ENCODE results near the gene PTGDR.

Gene PTGDR

DNA sequence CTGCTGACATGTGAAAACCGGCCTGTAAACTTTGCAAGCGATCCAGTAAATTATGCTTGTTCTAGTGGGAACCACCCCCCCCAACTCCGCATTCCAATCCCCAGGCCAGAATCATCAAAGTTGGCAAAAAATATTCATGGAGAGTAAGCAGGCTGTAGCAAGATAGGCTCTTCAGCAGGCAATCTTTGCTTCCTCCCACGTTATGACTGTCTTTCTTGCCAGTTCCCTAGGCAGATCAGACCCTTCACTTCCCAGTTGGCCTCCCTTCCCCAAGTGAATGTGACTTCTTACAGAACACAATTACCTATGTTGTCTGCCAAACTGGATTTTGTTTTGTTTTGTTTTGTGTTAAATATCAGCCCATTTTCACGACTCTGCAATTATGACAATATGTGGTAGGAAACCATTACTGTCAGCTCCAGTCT, 45.4 kb downstream of the PTGDR start:
- no peak for DNase-seq (ENCODE audit: low spot score)

DNA sequence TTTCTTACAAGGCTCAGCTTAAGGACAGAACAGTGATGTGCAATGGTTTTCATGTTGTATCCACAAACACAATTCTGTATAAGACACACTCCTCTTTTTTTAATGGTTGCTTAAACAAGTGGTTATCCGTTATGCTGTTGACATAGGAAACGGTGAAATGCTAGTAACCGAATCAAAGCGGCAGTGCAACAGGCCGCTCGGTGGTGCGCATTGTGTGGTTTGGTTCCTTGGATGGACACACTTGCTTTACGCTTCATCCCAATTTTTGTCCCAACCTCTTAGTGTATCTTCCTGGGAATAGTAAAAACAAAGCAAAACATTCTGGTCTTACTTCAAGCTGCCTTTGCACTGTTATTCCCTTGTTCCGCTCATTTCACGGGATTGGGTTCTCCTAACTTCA, 46.0 kb downstream of the PTGDR start:
- DNase-seq (ENCODE audit: low spot score) = no peak

DNA sequence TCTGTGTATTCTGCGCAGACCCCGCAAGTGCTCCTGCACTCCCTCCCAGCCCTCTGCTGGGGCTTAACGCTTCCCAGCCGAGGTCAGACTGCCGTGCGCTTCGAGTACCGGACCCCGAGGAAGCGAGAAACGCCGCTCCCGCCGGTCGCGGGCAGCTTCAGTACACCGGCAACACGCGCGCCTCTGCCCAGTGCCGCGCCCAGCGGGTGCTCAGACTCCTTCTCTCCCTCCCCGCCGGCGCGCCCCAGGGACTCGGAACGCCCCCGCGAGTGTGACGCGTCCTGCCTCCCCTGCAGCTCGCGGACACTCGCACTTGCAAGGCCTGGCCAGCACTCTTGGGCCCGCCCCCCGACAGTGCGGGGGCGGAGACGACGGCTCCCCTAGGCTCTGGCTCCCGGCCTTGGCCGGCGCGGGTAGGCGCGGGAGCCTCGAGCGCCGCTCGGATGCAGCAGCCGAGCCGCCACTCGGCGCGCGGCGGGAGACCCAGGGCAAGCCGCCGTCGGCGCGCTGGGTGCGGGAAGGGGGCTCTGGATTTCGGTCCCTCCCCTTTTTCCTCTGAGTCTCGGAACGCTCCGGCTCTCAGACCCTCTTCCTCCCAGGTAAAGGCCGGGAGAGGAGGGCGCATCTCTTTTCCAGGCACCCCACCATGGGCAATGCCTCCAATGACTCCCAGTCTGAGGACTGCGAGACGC, 46.6 kb downstream of the PTGDR start, which contains the start of gene PTGER2:
TSS of gene PTGER2 (plus strand) at position 410 of the 692 bp plus-strand sequence. CDS start at position 647, 237 bp downstream.
- peak; percentile 89 for DNase-seq (ENCODE audit: low spot score)

DNA sequence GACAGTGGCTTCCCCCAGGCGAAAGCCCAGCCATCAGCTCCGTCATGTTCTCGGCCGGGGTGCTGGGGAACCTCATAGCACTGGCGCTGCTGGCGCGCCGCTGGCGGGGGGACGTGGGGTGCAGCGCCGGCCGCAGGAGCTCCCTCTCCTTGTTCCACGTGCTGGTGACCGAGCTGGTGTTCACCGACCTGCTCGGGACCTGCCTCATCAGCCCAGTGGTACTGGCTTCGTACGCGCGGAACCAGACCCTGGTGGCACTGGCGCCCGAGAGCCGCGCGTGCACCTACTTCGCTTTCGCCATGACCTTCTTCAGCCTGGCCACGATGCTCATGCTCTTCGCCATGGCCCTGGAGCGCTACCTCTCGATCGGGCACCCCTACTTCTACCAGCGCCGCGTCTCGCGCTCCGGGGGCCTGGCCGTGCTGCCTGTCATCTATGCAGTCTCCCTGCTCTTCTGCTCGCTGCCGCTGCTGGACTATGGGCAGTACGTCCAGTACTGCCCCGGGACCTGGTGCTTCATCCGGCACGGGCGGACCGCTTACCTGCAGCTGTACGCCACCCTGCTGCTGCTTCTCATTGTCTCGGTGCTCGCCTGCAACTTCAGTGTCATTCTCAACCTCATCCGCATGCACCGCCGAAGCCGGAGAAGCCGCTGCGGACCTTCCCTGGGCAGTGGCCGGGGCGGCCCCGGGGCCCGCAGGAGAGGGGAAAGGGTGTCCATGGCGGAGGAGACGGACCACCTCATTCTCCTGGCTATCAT, 47.3 kb downstream of the PTGDR start:
- peak; percentile 41 for DNase-seq (ENCODE audit: low spot score)

DNA sequence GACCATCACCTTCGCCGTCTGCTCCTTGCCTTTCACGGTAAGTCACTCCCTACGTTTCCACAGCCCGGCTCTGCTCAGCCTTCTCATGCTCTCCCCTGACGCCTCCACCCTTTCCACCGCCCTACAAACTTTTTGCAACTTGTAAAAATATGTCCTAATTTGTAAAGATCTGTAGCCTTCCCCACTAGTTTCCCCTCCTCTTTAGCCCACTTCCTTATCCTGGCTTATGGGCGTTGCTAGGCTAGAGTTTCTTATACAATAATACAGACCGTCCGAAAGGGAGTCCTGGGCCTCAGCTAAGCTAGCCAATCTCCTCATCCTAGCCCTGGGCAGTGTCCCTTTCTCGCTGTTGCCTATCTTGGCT, 47.8 kb downstream of the PTGDR start:
- DNase-seq (ENCODE audit: low spot score) = no peak

DNA sequence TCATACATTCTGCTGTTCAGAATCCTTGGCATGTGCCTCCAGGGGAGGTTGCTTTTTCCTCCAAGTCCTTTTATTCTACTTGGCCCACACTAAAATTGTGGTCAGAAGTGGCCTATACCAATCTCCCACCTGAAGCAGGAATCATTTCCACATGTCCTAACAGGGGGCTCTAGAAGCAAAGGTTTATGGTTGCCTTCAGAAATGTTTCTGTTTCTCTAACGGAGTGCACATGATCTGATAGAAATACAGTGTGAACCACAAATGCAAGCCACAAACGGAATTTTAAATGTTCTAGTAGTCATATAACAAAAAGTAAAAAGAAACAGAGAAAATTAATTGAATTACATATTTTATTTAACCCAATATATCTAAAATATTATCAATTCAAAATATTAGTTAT, 50.6 kb downstream of the PTGDR start:
- no peak for DNase-seq (ENCODE audit: low spot score)

DNA sequence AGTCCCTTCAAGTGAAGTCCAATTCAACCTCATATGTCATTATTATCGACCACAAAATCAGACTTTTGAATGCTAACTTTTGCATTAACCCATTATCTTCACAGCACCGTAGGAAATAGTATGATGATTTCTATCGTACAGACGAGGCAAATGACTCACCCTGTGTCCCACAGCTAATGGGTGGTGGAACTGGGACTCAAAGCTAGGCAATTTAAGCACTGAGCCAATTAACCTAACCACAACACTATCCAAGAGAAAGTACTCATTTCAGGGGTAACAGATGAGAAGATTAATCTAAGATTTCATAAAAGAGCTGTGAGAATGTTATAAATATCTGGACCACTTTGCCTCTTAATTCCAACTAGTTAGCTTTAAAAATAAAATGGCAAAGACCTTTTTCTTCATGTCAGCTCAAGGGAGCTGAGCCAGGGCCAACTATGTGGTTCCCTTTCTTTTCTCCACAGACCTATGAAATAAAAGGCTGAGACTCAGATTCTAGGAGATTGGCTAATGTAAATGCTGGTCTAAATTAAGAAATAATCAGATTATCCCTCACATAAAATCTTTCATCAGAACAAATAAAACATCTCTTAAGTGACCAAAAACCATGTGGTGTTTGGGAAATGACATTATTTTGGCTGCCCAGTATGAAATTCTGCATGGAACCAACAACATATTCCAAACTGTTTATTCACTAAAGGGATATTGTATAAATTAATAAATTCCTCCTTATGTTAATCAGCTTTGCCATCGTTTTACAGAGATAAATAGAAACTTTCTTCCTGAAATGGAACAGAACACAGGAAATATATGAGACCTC, 51.5 kb downstream of the PTGDR start:
- no peak for DNase-seq (ENCODE audit: low spot score)

DNA sequence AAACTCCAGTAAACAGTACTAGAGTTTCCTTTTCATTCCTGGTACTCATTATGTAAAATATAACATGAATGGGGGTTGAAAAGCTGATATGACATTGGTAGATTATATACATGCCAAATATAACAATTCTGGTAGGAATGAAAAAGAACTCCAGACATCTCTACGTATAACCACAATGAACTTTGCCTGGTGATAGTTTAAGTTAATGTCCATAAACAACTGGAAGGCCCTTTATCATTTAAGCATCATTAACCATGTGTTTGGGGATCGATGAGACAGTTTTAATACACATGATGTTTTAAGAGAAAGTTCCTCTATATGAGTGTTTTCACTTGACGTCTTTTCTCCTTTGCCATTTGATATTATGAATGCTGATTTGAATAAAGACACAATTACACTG, 52.4 kb downstream of the PTGDR start:
- no peak for DNase-seq (ENCODE audit: low spot score)

DNA sequence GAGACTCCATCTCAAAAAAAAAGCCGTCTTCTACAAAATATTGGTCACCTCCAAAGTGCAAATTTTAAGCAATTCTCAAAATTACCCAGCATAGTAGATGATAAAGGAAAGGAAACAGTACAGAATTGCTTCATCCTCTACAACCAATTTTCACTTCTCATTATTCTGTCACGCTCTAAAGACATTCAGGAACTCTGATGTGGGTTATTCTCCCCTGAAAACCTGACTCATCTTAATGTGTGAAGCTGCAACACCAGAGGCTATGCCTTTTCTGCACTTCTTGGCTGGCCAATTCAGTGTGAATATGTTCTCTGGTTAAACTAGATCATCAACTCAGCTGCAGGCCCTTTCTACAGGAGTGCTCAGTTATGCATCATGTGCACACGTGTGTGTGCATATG, 57.6 kb downstream of the PTGDR start:
- no peak for DNase-seq (ENCODE audit: low spot score)

DNA sequence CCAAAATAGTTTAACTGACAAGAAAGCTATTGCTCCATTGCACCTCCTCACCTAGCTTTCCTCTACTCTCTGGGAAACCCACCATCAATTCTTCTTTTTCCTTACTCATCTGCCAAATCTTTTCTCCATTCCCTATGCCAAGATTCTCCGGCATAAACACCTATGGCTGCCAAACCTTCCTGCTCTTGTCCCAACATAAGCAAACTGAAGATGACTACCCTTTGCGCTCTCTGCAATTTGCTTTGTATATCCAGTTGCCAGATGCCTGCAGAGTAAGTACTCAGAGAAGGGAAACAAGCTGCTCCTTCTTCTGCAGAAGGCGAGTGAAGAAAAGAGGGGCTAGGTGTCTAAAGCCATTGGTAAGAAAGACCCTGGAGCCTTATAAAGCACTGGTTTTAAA, 58.1 kb downstream of the PTGDR start:
- no peak for DNase-seq (ENCODE audit: low spot score)

Measured in iPS-NIHi11 (cell line).